ENCODE data around the gene L3MBTL4.

Gene L3MBTL4

GRCh38 chr18:6024745-6025248 lies 389.9 kb downstream of the L3MBTL4 start:
- DNase-seq (ENCODE audit: low spot score) = no peak

- DNase-seq (ENCODE audit: low spot score) = no peak
These were observed 391.2 kb downstream of the L3MBTL4 start for GRCh38 chr18:6023551-6023950.

- no peak for DNase-seq (ENCODE audit: low spot score)
These were observed 391.9 kb downstream of the L3MBTL4 start for GRCh38 chr18:6022845-6023244.

GRCh38 chr18:6022074-6022444 lies 392.7 kb downstream of the L3MBTL4 start:
- no peak for DNase-seq (ENCODE audit: low spot score)

GRCh38 chr18:6021306-6022073 lies 393.2 kb downstream of the L3MBTL4 start:
- DNase-seq (ENCODE audit: low spot score) = no peak

- no peak for DNase-seq (ENCODE audit: low spot score)
These were observed 396.0 kb downstream of the L3MBTL4 start for GRCh38 chr18:6018671-6019070.

- no peak for DNase-seq (ENCODE audit: low spot score)
These were observed 397.5 kb downstream of the L3MBTL4 start for GRCh38 chr18:6017171-6017570.

- no peak for DNase-seq (ENCODE audit: low spot score)
These were observed 399.3 kb downstream of the L3MBTL4 start for GRCh38 chr18:6015364-6015763.

GRCh38 chr18:6013171-6013810 lies 401.4 kb downstream of the L3MBTL4 start:
- no peak for DNase-seq (ENCODE audit: low spot score)

GRCh38 chr18:6010921-6011320 lies 403.8 kb downstream of the L3MBTL4 start:
- DNase-seq (ENCODE audit: low spot score) = no peak

GRCh38 chr18:6010284-6010683 lies 404.4 kb downstream of the L3MBTL4 start:
- DNase-seq (ENCODE audit: low spot score) = no peak

GRCh38 chr18:6009756-6010155 lies 405.0 kb downstream of the L3MBTL4 start:
- DNase-seq (ENCODE audit: low spot score) = no peak

GRCh38 chr18:6004683-6005082 lies 410.0 kb downstream of the L3MBTL4 start:
- no peak for DNase-seq (ENCODE audit: low spot score)

GRCh38 chr18:6004119-6004518 lies 410.6 kb downstream of the L3MBTL4 start:
- DNase-seq (ENCODE audit: low spot score) = no peak

- no peak for DNase-seq (ENCODE audit: low spot score)
These were observed 412.8 kb downstream of the L3MBTL4 start for GRCh38 chr18:6001867-6002266.

GRCh38 chr18:5998907-5999306 lies 415.8 kb downstream of the L3MBTL4 start:
- DNase-seq (ENCODE audit: low spot score) = no peak

GRCh38 chr18:5998166-5998881 lies 416.4 kb downstream of the L3MBTL4 start:
- DNase-seq (ENCODE audit: low spot score) = no peak

GRCh38 chr18:5997361-5997760 lies 417.4 kb downstream of the L3MBTL4 start:
- no peak for DNase-seq (ENCODE audit: low spot score)

GRCh38 chr18:5995626-5996025 lies 419.1 kb downstream of the L3MBTL4 start:
- no peak for DNase-seq (ENCODE audit: low spot score)

- DNase-seq (ENCODE audit: low spot score) = no peak
These were observed 420.8 kb downstream of the L3MBTL4 start for GRCh38 chr18:5993938-5994337.

GRCh38 chr18:5992381-5992780 lies 422.3 kb downstream of the L3MBTL4 start:
- DNase-seq (ENCODE audit: low spot score) = no peak

GRCh38 chr18:5987249-5987648 lies 427.5 kb downstream of the L3MBTL4 start:
- no peak for DNase-seq (ENCODE audit: low spot score)
